Brain microvascular endothelial cell (primary cell): ENCODE data around the gene PIK3CD.

Source experiments
- DNase-seq: peaks from one replicate; pipeline ENCODE4 v3.0.0-alpha.2; 2020
- H3K27ac ChIP-seq: fragments of 250-450 bp; sonication (Bioruptor Pico); 2 replicates; pipeline ENCODE4 v1.5.1; 2020; ENCODE audit warnings: mild to moderate bottlenecking, moderate library complexity
- H3K27me3 ChIP-seq: fragments of 250-450 bp; sonication (Bioruptor Pico); replicated peaks from 2 replicates; pipeline ENCODE4 v1.5.1; 2020; ENCODE audit warnings: mild to moderate bottlenecking
- H3K36me3 ChIP-seq: fragments of 250-450 bp; sonication (Bioruptor Pico); replicated peaks from 2 replicates; pipeline ENCODE4 v1.5.1; 2020; ENCODE audit warnings: mild to moderate bottlenecking
- H3K4me3 ChIP-seq: 2 replicates; pipeline ENCODE4 v1.5.1; 2011; ENCODE audit warnings: low read depth, mild to moderate bottlenecking, control low read depth, low read length, moderate library complexity
- CTCF ChIP-seq: IDR thresholded peaks from 2 replicates; pipeline ENCODE4 v1.5.1; 2011; ENCODE audit warnings: low read depth, mild to moderate bottlenecking, moderate library complexity, low read length, control low read depth, inconsistent platforms; ENCODE audit errors: missing control alignments
- in situ Hi-C: cut with HindIII; loops from 2 replicates; pipeline ENCODE4 v1.10.0; 2017; ENCODE audit warnings: low sequenced_read_pairs, low pct_ligation_motif_present

PIK3CD gene

GRCh38 chr1:9731561-9731960 lies 80.0 kb downstream of the PIK3CD start:
- Histone ChIP-seq H3K27me3 (no peaks in the 10 kb centered on the region), H3K27ac (no peak overlapping the region), H3K4me3 (no peak overlapping the region), H3K36me3 (peaks cover 79% of the 10 kb centered on the region)
- TF ChIP-seq CTCF = no peak
- DNase-seq = no peak
- in situ Hi-C loops = no loop called here

- Histone ChIP-seq H3K4me3 (no peak overlapping the region), H3K36me3 (peaks cover 72% of the 10 kb centered on the region), H3K27ac (no peak overlapping the region), H3K27me3 (no peaks in the 10 kb centered on the region)
- DNase-seq = no peak
- TF ChIP-seq CTCF = no peak
- in situ Hi-C loops = no loop called here
These were observed 80.8 kb downstream of the PIK3CD start for GRCh38 chr1:9732123-9732971.

GRCh38 chr1:9733160-9733789 lies 81.7 kb downstream of the PIK3CD start:
- in situ Hi-C loops = no loop called here
- Histone ChIP-seq H3K27me3 (no peaks in the 10 kb centered on the region), H3K27ac (no peak overlapping the region), H3K4me3 (no peak overlapping the region), H3K36me3 (peaks cover 69% of the 10 kb centered on the region)
- DNase-seq = no peak
- TF ChIP-seq CTCF = no peak

GRCh38 chr1:9735800-9736199 lies 84.3 kb downstream of the PIK3CD start:
- TF ChIP-seq CTCF = no peak
- H3K36me3 ChIP-seq = peaks cover 71% of the 10 kb centered on the region
- in situ Hi-C loops = no loop called here

GRCh38 chr1:9736241-9736640 lies 84.7 kb downstream of the PIK3CD start:
- H3K27ac ChIP-seq = no peak overlapping the region
- in situ Hi-C loops = no loop called here
- H3K36me3 ChIP-seq = peaks cover 69% of the 10 kb centered on the region

More at GRCh38 chr1:9735800-9736199, 84.3 kb downstream of the PIK3CD start:
- Histone ChIP-seq H3K4me3 (no peak overlapping the region), H3K27ac (no peak overlapping the region), H3K27me3 (no peaks in the 10 kb centered on the region)
- no peak for DNase-seq

More at GRCh38 chr1:9736241-9736640, 84.7 kb downstream of the PIK3CD start:
- Histone ChIP-seq H3K27me3 (no peaks in the 10 kb centered on the region), H3K4me3 (no peak overlapping the region)
- no peak for TF ChIP-seq CTCF
- DNase-seq = no peak
